HG02610 (cell line): ENCODE results near the gene RBM11.
"Not testable (repeated sequence)": the region's sequence is repeated elsewhere in the genome, so short reads cannot be mapped to it uniquely, and the experiment has no call there.

ENCODE experiments used
- ATAC-seq: cut with Tn5 transposase; IDR thresholded peaks from one replicate; pipeline ENCODE4 v1.9.1; 2021; ENCODE audit warnings: mild to moderate bottlenecking, moderate library complexity; ENCODE audit not compliant: unreplicated experiment

RBM11 gene

GRCh38 chr21:14215971-14216641 lies at the start of gene RBM11:
RBM11 (plus strand) TSS chr21:14216157; CDS start chr21:14216187, 30 bp downstream.
- ATAC-seq = peak; percentile 97

DNA sequence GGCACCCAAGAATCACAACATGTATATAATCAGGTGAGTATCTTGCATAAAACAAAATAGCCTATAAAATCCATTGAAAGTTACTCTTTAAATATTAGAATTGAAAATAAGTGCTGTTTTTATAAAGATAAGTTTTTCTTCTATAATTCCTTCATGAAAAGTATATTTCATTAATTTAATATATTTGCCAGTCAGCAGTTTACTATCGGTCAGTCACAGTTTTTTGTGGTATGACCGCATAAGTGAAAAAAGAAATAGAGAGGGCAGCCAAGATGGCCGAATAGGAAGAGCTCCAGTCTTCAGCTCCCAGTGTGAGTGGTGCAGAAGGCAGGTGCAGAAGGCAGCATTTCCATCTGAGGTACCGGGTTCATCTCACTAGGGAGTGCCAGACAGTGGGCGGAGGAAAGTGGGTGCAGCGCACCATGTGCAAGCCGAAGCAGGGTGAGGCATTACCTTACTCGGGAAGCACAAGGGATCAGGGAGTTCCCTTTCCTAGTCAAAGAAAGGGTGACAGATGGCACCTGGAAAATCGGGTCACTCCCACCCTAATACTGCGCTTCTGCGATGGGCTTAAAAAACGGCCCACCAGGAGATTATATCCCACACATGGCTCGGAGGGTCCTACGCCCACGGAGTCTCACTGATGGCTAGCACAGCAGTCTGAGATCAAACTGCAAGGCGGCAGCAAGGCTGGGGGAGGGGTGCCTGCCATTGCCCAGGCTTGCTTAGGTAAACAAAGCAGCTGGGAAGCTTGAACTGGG lies 49.3 kb upstream of the RBM11 start:
- ATAC-seq = not testable (repeated sequence)

DNA sequence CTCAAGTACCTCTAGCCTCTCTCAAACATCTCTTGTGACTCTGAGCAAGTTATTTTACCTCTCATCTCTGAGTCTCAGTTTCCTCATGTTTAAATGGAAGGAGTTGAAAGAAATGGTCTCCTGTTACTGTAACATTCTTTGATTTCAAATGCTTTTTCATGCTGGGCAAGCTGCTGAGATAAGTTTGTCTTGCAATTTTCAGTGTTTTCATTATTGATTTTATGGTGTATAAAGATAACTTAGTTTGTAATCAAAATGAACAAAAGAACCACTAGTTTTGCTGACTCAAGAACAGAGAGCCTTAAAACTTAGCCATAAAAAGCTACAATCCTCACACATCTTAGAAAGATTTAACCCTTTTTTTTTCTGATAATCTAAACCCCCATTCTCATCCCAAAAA lies 9.7 kb upstream of the RBM11 start:
- no peak for ATAC-seq

DNA sequence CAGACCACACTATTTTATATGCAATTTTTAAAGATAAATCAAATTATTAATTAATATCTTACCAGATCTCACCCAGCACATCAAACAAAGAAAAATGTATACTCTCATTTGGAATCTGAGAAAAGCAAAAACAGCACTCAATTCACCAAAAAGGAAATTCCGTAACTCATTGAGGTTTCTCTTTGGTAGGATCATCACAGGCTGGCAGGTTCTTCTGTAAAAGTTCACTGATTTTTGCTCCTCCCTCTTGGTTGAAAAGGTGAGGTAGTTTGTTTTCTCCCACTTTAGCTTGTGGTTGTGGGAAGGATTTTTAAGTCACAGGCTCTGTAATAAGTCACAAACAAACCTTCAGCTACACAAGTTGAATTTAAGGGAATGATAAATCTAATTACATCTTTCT lies 5.2 kb upstream of the RBM11 start, which contains the start of gene LIPI:
Gene LIPI (minus strand): TSS at position 218 of the 400 bp plus-strand sequence. CDS start 110 bp downstream, at position 108.
- no peak for ATAC-seq

- no peak for ATAC-seq
Measured at GRCh38 chr21:14213164-14213563, 2.8 kb upstream of the RBM11 start.

GRCh38 chr21:14223365-14223764 lies 7.4 kb downstream of the RBM11 start:
- ATAC-seq = no peak

DNA sequence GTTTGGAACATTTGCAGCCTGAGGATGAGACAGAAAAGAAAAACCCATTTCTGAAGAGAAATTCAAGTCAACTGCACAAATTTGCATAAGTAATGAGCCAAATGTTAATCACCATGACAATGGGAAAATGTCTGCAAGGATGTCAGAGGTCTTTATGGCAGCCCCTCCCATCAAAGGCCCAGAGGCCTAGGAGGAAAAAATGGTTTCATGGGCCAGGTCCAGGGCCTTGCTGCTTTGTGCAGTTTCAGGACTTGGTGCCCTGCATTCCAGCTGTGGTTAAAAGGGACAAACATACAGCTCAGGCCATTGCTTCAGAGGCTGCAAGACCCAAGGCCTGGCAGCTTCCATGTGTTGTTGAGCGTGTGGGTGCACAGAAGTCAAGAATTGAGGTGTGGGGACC lies 13.4 kb downstream of the RBM11 start:
- ATAC-seq = no peak

GRCh38 chr21:14235101-14235500 lies 19.1 kb downstream of the RBM11 start:
- no peak for ATAC-seq

GRCh38 chr21:14236180-14236579 lies 20.2 kb downstream of the RBM11 start:
- ATAC-seq = no peak

GRCh38 chr21:14239281-14239680 lies 23.3 kb downstream of the RBM11 start:
- no peak for ATAC-seq

- no peak for ATAC-seq
Measured at GRCh38 chr21:14241297-14241696, 25.3 kb downstream of the RBM11 start.

DNA sequence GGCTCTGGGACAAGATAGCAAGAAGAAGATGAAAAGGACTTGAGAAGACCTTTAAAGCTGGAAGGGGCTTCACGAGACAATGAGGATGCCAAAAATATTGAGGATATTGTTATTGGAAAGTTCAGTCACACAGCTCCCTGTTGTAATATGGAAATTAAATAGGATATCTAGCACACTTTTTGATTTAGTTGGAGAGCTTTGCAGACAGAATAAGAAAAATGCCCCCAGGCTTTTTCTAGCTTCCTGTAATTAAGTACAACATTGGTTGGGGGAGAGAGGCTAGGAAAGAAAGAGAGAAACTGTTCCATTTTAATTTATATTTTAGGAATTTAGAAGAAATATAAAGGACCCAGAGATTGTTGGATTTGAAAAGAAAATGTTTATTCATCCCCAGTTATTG lies 27.5 kb downstream of the RBM11 start:
- no peak for ATAC-seq

- no peak for ATAC-seq
Measured at GRCh38 chr21:14243874-14244273, 27.9 kb downstream of the RBM11 start.

- no peak for ATAC-seq
Measured at GRCh38 chr21:14244911-14245310, 29.0 kb downstream of the RBM11 start.

DNA sequence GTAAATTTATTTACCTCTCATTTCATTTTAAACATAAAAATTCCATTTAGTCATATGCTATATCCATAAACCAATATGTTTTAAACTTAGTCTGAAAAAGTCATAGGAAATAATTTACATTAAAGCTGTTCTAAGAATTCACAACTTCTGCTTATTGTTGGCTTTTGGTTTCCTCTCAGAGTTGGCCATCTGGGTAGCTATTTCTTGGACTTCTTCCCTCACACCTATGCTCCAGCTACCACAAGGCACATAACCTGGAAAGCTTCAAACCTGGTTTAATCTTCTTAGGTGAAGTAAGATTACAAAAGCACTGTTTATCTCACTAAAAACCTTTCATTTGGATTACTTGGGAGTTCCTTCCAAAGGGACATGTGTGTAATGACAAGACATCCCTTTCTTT lies 29.8 kb downstream of the RBM11 start:
- ATAC-seq = no peak

GRCh38 chr21:14251336-14251735 lies 35.4 kb downstream of the RBM11 start:
- no peak for ATAC-seq

DNA sequence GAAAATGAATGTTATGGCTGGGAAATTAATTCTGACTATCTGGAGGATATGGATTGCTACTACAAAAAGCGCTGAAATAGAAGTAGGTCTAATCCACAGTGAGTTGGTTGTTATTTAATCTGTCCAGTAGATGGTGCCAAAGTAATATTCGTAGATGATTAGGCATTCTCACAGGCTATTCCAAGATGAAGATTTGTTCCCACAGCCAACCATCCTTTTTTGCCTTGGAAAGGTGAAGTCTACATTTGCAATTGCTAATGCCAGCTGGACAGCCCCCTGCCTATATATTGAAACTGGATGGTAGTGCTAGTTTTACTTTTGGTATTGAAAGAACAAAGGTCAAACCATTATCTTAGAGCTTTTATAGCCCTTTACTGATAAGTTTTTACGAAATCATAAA lies 43.8 kb downstream of the RBM11 start:
- ATAC-seq = no peak

DNA sequence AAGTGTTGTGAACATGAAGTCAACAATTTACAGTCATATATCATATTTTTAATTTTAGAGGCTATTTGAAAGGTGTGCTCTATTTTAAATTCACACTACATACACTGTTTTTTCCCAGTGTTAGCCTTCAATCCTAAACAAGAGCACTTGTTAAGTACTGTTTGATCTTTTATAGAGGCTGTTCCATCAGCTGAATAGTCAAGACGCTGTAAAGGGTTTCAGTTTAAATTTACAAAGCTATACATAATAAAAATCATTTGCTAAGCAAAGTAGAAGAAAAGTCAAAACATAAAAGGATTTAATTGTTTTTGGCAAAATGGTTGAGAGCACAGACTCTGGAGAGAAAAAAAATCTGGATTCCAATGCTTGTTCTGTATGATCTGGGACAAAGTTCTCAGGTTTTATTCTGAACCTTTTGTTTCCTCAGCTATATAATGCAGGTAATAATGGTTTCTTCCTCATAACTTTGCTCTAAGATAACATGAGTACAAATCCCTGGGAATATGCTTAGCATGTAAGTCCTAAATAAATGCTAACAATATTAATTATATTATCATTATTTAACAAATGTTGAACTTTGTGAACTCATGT lies 44.3 kb downstream of the RBM11 start:
- ATAC-seq = no peak

GRCh38 chr21:14262039-14262438 lies 46.1 kb downstream of the RBM11 start:
- no peak for ATAC-seq

DNA sequence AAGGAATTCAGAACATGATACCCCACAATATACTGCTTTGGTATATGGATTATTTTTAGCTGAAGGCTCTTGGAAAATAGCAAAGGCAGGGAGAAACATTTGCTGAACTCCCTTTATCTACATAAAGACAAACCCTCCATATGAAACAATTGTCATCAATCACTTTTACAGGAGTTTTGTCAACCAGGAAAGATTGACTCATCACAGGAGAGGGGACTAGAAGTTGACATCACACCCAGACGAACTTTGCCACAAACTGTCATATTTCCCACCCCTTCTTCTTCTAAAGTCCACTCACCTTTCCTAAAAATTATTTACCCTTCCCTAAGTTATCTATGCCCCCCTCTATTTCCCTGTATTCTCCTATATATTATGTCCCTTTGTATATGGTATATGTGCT lies 47.9 kb downstream of the RBM11 start:
- ATAC-seq = no peak

GRCh38 chr21:14265023-14265422 lies 49.1 kb downstream of the RBM11 start:
- ATAC-seq = no peak

GRCh38 chr21:14267076-14267475 lies 51.1 kb downstream of the RBM11 start:
- no peak for ATAC-seq
